ENCODE measurements around the gene KCNK10.

DNA sequence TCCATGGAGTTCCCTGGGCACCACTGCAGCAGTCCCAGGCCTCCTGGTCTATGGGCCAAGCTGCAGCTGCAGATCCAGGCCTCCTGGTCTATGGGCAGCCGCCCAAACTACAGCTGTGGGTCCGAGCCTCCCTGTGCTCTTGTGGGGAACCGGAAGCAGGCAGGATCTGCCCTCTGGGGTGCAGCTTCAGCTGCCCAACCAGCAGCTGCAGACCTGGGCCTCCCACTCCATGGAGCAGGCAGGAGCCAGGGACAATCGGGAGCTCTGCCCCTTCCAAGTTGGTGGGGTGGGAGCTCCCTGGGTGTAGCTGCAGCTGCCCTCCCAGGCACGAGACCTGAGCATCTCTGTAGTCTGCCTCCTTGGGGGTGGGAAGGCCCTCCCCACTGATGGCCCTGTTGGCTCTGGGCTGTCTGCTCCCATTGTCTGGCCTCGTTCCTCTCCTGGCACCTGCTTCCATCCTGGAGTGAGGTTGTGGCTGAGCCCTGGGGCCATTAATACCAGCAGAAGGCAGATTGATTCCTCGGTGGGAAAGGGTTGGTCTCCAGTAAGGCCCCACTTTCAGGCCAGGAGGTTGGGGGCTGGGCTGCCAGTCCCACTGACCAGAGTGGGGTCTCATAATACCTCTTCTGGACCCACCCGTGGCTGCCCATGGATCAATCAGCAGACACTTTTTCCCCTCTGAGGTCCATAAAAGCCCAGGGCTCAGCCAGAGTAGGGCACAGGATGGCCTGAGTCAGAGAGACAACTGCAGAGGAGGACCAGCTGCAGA, 176.0 kb downstream of the KCNK10 start:
- TF ChIP-seq POLR2A (IDR thresholded peaks at IDR 0.05), result no peak
- TF ChIP-seq CTCF (IDR thresholded peaks at IDR 0.05), result no peak
